Body of pancreas (tissue), 4 donors: Measurements from ENCODE around the gene PRMT3.

Source experiments
- CTCF ChIP-seq, 7 experiments: fragments of 450-650 bp in 4 of 7; fragments of 200-600 bp in 3 of 7; sonication (generic) in 3 of 7; IDR thresholded peaks; one replicate each; pipeline ENCODE4 v1.5.1; 2016 to 2019; ENCODE audit warnings: antibody characterized with exemption in 7 of 7
- POLR2A ChIP-seq, 3 donors: fragments of 450-650 bp; IDR thresholded peaks; one replicate each; pipeline ENCODE4 v1.6.1; 2016; ENCODE audit warnings: antibody characterized with exemption in 3 of 3, mild to moderate bottlenecking in 2 of 3

- TF ChIP-seq CTCF (IDR thresholded peaks at IDR 0.05) (no peak), POLR2A (IDR thresholded peaks at IDR 0.05) (no peak)
Observed at GRCh38 chr11:20429216-20429615, 41.7 kb downstream of the PRMT3 start.
